ENCODE results near the gene KRT75.

Gene KRT75

GRCh38 chr12:52385226-52385702 is 48.9 kb downstream of the KRT75 start, which contains the start of gene KRT84:
KRT84 (minus strand) TSS chr12:52385652; CDS start chr12:52385585, 67 bp downstream.
- no peak for DNase-seq (ENCODE audit: insufficient read length)

GRCh38 chr12:52383331-52383730 is 50.8 kb downstream of the KRT75 start:
- TF ChIP-seq POLR2A (IDR thresholded peaks at IDR 0.05; ENCODE audit: low read depth, low read length) (no peak), POLR2AphosphoS5 (IDR thresholded peaks at IDR 0.05; ENCODE audit: low read depth, low read length) (no peak), TAF1 (IDR thresholded peaks at IDR 0.05; ENCODE audit: borderline replicate concordance, low read depth, low read length) (no peak)
- no peak for FAIRE-seq
- no peak for DNase-seq (ENCODE audit: insufficient read length)

More at GRCh38 chr12:52385226-52385702, 48.9 kb downstream of the KRT75 start, which contains the start of gene KRT84:
- FAIRE-seq: no peak
- TF ChIP-seq POLR2A (IDR thresholded peaks at IDR 0.05; ENCODE audit: low read depth, low read length) (no peak), TAF1 (IDR thresholded peaks at IDR 0.05; ENCODE audit: borderline replicate concordance, low read depth, low read length) (no peak), POLR2AphosphoS5 (IDR thresholded peaks at IDR 0.05; ENCODE audit: low read depth, low read length) (no peak)

DNA sequence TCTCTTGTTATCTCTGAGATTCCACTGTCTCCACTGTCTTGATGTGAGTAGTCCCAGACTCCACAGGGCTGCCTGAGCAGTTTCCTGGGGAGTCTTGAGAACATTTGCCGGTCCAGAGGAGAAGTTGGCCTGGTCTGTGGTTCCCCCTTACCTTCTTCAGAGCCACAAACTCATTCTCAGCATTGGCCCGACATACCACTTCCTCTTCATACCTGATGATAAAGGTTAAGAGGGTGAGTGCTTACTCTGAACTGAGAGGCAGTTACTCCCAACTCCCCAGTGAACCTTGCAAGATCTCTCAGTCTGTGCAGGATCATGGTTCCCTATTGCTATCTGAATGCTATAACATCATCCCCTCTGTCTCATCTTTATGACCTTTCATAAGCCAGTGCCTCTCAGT is 51.3 kb downstream of the KRT75 start:
- no peak for TF ChIP-seq TAF1 (IDR thresholded peaks at IDR 0.05; ENCODE audit: borderline replicate concordance, low read depth, low read length)
- no peak for TF ChIP-seq POLR2A (IDR thresholded peaks at IDR 0.05; ENCODE audit: low read depth, low read length)
- no peak for TF ChIP-seq POLR2AphosphoS5 (IDR thresholded peaks at IDR 0.05; ENCODE audit: low read depth, low read length)
- FAIRE-seq: peak; percentile 48
- no peak for DNase-seq (ENCODE audit: insufficient read length)

DNA sequence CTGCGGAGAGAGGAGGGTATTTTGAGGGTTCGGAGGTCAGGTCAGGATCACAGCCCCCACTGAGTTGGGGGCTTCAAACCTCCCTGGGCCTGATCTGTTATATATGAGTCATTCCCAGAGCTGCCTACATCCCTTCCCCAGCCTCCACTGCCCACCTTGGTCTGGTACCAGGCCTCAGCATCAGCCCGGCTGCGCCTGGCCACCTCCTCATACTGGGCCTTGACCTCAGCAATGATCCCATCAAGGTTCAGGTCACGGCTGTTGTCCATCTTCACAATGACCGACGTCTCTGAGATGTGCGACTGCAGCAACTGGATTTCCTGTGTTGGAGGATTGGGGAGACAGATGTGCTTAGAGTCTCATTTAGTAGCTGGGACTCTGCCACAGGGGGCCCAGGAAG is 53.0 kb downstream of the KRT75 start:
- FAIRE-seq: no peak
- no peak for DNase-seq (ENCODE audit: insufficient read length)
- TF ChIP-seq TAF1 (IDR thresholded peaks at IDR 0.05; ENCODE audit: borderline replicate concordance, low read depth, low read length): no peak
- TF ChIP-seq POLR2AphosphoS5 (IDR thresholded peaks at IDR 0.05; ENCODE audit: low read depth, low read length): no peak
- TF ChIP-seq POLR2A (IDR thresholded peaks at IDR 0.05; ENCODE audit: low read depth, low read length): no peak

DNA sequence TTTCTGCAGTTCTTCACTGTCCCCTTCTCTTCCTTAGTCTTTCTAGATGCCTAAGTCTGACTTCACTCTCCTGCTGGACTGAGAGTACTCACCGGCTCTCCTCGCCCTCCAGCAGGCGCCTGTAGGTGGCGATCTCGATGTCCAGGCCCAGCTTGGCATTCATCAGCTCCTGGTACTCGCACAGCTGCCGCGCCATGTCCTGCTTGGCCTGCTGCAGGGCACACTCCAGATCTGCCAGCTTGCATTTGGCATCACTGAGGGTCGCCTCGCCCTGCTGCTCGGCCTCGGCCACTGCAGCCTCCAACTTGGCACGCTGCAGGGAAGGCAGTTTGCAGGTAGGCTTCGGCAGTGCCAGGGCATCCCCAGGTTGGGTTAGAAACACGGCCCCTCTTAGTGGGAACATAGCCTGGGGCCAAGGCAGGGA is 53.9 kb downstream of the KRT75 start:
- TF ChIP-seq POLR2AphosphoS5 (IDR thresholded peaks at IDR 0.05; ENCODE audit: low read depth, low read length): no peak
- TF ChIP-seq TAF1 (IDR thresholded peaks at IDR 0.05; ENCODE audit: borderline replicate concordance, low read depth, low read length): no peak
- TF ChIP-seq POLR2A (IDR thresholded peaks at IDR 0.05; ENCODE audit: low read depth, low read length): no peak
- FAIRE-seq: no peak

GRCh38 chr12:52379536-52379935 is 54.6 kb downstream of the KRT75 start:
- FAIRE-seq (no peak), DNase-seq (ENCODE audit: insufficient read length) (no peak)
- TF ChIP-seq POLR2AphosphoS5 (IDR thresholded peaks at IDR 0.05; ENCODE audit: low read depth, low read length) (no peak), TAF1 (IDR thresholded peaks at IDR 0.05; ENCODE audit: borderline replicate concordance, low read depth, low read length) (no peak), POLR2A (IDR thresholded peaks at IDR 0.05; ENCODE audit: low read depth, low read length) (no peak)

More for the DNA sequence above, 53.9 kb downstream of the KRT75 start:
- DNase-seq (ENCODE audit: insufficient read length): no peak

- no peak for DNase-seq (ENCODE audit: insufficient read length)
- no peak for FAIRE-seq
- TF ChIP-seq TAF1 (IDR thresholded peaks at IDR 0.05; ENCODE audit: borderline replicate concordance, low read depth, low read length): no peak
- TF ChIP-seq POLR2AphosphoS5 (IDR thresholded peaks at IDR 0.05; ENCODE audit: low read depth, low read length): no peak
- no peak for TF ChIP-seq POLR2A (IDR thresholded peaks at IDR 0.05; ENCODE audit: low read depth, low read length)
Observed at GRCh38 chr12:52378091-52378490, 56.1 kb downstream of the KRT75 start.

DNA sequence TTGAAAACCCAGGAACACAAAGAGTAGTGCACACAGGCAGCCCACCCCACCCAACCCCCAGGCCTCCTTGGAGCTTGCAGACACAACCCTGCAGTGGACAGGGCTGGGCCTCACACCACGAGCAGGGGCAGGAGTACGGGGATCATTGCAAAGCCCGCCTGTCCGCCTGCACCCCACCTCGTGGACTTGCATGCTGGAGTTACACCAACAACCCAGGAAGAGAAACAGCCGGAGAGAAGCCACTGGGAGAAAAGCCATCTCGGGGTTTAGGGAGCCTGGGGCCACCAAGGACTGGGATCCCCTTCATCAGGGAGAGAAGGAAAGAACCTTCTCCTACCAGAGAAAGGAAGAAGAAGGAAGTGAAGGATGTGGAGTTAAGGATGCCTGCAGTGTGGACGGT is 56.9 kb downstream of the KRT75 start:
- no peak for FAIRE-seq
- no peak for DNase-seq (ENCODE audit: insufficient read length)

More for the DNA sequence above, 56.9 kb downstream of the KRT75 start:
- TF ChIP-seq TAF1 (IDR thresholded peaks at IDR 0.05; ENCODE audit: borderline replicate concordance, low read depth, low read length) (no peak), POLR2AphosphoS5 (IDR thresholded peaks at IDR 0.05; ENCODE audit: low read depth, low read length) (no peak), POLR2A (IDR thresholded peaks at IDR 0.05; ENCODE audit: low read depth, low read length) (no peak)

All from GM12892 (cell line).